Epidermal melanocyte (primary cell): ENCODE data around the gene FBXL2.
"Not testable (repeated sequence)": the region's sequence is repeated elsewhere in the genome, so short reads cannot be mapped to it uniquely, and the experiment has no call there.

Experiments
- DNase-seq: peaks from one replicate; pipeline ENCODE4 v3.0.0; 2011; ENCODE audit warnings: low spot score; ENCODE audit not compliant: insufficient read length

The FBXL2 gene

GRCh38 chr3:33385423-33385822 lies 108.2 kb downstream of the FBXL2 start:
- DNase-seq = no peak

DNA sequence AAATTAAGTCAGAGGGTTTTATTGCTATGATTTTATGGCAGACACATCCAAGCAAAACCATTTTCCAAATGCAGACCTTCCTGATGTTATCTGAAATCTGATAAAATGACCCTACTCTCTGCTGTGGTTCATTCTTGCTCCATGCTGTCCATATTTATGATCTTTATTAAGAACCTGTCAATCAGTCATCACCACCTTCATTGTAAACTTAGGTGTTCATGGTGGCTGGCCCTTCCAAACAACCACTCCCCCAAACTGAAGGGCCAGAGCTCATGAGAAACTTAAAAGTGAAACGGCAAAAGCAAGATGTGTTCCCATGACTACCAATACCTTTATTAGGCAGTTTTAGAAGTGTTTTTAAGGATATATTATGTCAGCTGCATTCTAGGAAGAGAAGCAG lies 109.4 kb downstream of the FBXL2 start:
- no peak for DNase-seq

DNA sequence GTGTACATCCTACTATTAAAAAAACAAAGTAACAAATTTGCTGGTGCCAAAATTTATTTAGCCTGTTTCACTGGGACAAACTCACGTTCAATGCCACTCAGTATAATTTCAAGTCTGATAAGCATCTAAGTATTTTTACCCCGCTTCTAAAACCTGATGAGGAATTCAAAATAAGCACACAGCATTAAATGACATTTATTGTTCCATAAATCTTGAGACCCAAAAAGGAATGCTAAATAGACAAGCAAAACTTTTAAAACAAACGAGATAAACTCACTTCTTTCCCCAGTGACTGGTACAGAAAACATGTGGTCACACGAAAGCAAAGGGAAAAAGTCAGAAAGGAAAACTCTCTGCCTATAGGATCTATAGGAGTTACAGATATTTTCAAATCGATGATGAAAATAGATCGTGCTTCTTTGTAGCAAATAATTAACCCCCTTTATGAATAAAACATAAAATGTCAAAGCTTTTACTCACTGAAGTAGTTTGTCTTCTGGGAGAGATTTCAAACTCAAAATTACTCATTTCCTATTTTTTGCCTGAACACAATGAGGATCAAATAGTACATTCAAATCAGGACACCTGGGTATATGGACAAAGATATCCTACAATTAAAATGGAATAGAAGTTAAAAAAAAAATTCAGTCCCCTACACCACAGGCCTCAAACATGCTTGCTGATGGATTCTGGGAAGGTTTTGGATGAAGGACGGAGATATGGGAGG lies 111.3 kb downstream of the FBXL2 start:
- DNase-seq = no peak

DNA sequence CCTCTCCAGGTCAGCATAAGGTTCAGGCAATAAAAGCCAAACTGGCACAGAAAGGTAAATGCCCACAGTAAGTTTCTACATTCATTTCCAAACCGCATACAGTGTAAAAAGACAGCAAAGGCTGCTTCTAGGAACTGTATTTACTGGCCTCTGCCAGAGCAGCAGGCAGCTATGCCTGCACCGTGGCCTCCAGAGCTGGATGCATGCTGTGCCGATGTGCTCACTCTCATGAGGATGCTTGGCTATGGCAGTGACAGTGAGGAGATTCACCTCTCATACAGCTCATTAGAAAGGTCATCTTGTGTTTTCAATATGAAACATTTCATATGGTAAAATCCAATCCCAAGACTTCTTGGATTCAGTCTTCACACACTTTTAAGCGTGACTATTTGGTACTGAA lies 112.7 kb downstream of the FBXL2 start:
- no peak for DNase-seq

GRCh38 chr3:33391255-33391995 lies 114.2 kb downstream of the FBXL2 start:
- DNase-seq = no peak

GRCh38 chr3:33392144-33392543 lies 114.9 kb downstream of the FBXL2 start:
- DNase-seq = no peak

- no peak for DNase-seq
These were observed 115.5 kb downstream of the FBXL2 start for GRCh38 chr3:33392703-33393125.

GRCh38 chr3:33394403-33395054 lies 117.3 kb downstream of the FBXL2 start:
- no peak for DNase-seq

DNA sequence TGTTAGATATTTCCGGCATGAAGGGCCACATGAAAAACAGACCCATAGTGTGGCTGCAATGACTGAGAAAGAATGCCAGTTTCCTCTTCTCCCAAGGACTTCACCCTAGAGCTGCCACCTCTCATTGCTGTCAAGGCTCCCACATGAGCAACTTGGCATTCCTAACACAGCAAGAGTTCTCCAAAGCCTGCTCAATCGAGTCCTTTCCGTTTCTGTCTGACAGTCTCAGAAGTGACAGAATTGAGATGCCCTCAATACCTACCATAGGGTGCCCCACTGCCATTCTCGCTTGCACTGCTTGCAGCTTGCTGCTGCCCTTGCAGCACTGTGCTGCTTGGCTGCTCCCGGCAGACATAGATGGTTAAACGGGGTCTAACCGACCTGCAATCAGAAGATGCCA lies 118.7 kb downstream of the FBXL2 start:
- no peak for DNase-seq

- no peak for DNase-seq
These were observed 121.2 kb downstream of the FBXL2 start for GRCh38 chr3:33398410-33398809.

DNA sequence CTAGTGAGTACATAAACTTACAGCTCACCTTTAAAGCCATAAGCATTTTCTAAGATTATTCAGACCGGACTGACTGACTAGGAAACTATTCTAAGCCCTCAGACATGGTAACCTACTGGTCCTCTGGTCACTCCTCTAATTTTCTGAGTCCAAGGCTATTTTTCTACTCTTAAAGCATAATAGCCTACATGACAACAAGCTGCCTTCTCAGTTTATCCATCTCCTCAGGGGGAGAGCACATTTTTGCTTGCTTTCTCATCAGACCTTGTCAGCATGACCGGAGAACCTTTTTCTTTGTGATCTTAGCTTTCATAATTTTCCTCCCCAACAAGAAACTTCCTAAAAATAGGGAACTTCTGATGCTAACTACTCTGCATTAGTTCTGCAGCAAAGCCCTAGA lies 124.5 kb downstream of the FBXL2 start:
- DNase-seq = no peak

GRCh38 chr3:33402936-33403335 lies 125.7 kb downstream of the FBXL2 start:
- DNase-seq = no peak

- DNase-seq = no peak
These were observed 126.5 kb downstream of the FBXL2 start for GRCh38 chr3:33403756-33404155.

- not testable (repeated sequence) for DNase-seq
These were observed 133.6 kb downstream of the FBXL2 start for GRCh38 chr3:33410816-33411215.

DNA sequence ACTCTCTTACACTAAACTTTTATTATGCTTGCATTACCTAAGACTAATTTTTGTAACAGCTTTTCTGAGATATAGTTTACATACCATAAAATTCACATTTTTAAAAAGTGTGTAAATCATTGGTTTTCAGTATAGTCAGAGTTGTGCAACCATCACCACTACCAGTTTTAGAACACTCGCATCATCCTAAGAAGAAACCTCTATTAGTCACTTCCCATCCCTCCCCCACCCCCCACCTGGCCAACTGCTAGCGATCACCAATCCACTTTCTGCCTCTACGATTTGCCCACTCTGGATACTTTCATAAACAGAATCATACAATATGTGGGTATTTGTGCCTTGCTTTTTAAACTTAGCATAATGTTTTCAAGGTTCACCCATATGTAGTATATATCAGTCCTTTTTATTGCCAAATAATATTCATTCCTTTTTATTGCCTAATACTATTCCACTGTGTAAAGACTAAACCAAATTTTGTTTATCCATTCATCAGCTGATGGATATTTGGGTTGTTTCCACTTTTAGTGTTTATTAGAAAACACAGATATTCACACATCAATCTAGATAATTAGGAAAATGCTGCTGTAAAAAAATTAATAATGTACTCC lies 139.9 kb downstream of the FBXL2 start:
- no peak for DNase-seq

GRCh38 chr3:33419948-33420347 lies 142.7 kb downstream of the FBXL2 start:
- no peak for DNase-seq

- DNase-seq = no peak
These were observed 143.7 kb downstream of the FBXL2 start for GRCh38 chr3:33420966-33421365.

DNA sequence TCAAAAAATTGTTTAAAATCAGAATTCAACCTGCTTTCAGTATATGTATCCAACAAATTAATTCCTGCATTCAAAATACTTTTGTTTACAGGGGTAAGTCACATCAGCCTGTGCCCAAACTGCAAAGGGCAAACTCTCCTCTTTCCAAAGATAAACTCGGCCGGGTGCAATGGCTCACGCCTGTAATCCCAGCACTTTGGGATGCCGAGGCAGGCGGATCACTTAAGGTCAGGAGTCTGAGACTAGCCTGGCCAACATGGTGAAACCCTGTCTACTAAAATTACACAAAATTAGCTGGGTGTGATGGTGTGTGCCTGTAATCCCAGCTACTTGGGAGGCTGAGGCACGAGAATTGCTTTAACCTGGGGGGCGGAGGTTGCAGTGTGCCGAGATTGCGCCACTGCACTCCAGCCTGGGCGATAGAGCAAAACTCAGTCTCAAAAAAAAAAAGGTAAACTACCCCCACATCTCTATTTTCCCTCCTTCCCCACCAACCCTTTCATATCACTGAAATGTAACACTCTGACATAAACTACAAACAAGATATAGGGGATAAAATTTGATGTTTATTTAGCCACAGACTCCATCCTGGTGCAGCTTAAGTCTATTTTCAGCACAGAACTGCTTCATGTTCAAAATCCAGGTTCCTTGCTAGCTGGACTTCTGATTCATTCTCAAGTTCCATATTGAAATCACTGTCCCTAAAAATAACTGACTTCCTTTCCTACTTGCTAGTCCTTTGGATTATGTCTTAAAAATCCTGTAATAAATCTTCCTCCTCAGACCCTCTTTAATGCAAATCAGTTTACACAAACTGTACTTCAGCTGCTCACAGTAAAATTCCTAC lies 147.6 kb downstream of the FBXL2 start:
- DNase-seq = no peak

GRCh38 chr3:33425453-33425852 lies 148.2 kb downstream of the FBXL2 start:
- DNase-seq = no peak

GRCh38 chr3:33426068-33426467 lies 148.8 kb downstream of the FBXL2 start:
- DNase-seq = no peak
